MCF 10A (cell line): ENCODE results near the gene CCDC63. TPM values are rescaled to one million over a fixed set of nuclear protein-coding genes. Genes with fewer than 3 reads are reported as not detected.
"Not testable (repeated sequence)": the region's sequence is repeated elsewhere in the genome, so short reads cannot be mapped to it uniquely, and the experiment has no call there.

Source experiments
- BruUV-seq: library from RNA; stranded (reverse); fragments of 400-500 nt; replicated peaks from 2 replicates; lab custom pipeline; 2021; lab: Mats Ljungman, UMichigan
- CTCF ChIA-PET: fragments of 300-600 bp; sonication (Branson Sonifier 250); formaldehyde crosslinking; extraction: SDS; loops from one replicate; lab custom pipeline; 2021; ENCODE audit warnings: antibody characterized with exemption, inconsistent platforms; lab: Yijun Ruan, JAX
- POLR2A ChIA-PET: fragments of 300-600, 350-650 bp; sonication (Branson Sonifier 250); formaldehyde crosslinking; extraction: SDS; loops from one replicate; lab custom pipeline; 2020; ENCODE audit warnings: antibody characterized with exemption, inconsistent platforms; lab: Yijun Ruan, JAX
- DNase-seq: peaks from one replicate; pipeline ENCODE4 v3.0.0-alpha.2; 2018; ENCODE audit not compliant: unreplicated experiment
- H3K27ac Mint-ChIP-seq: one replicate; pipeline ENCODE4 v1.8.0; 2022; ENCODE audit warnings: mild to moderate bottlenecking, low read depth, mixed read lengths; ENCODE audit not compliant: unreplicated experiment
- H3K27me3 Mint-ChIP-seq: one replicate; pipeline ENCODE4 v1.8.0; 2022; ENCODE audit warnings: mixed read lengths; ENCODE audit not compliant: insufficient read depth, unreplicated experiment
- H3K36me3 Mint-ChIP-seq: one replicate; pipeline ENCODE4 v1.8.0; 2022; ENCODE audit warnings: mild to moderate bottlenecking, moderate library complexity, mixed read lengths; ENCODE audit not compliant: insufficient read depth, unreplicated experiment
- H3K4me1 Mint-ChIP-seq: one replicate; pipeline ENCODE4 v1.8.0; 2022; ENCODE audit warnings: mixed read lengths; ENCODE audit not compliant: insufficient read depth, unreplicated experiment
- H3K4me3 Mint-ChIP-seq: one replicate; pipeline ENCODE4 v1.8.0; 2022; ENCODE audit warnings: mild to moderate bottlenecking, moderate library complexity, mixed read lengths; ENCODE audit not compliant: unreplicated experiment
- H3K9me3 Mint-ChIP-seq: one replicate; pipeline ENCODE4 v1.8.0; 2022; ENCODE audit warnings: mixed read lengths; ENCODE audit not compliant: unreplicated experiment
- intact Hi-C: fragments of 100-400 bp; cut with micrococcal nuclease; formaldehyde crosslinking; loops from 2 replicates; pipeline ENCODE4 v1.14.1; 2022
- total RNA-seq: library from RNA; stranded (reverse); gene quantifications from 2 replicates; pipeline ENCODE4 v1.2.3, GENCODE V29; 2022
- TF ChIP-seq, protein P1 (sequence below): fragments of 200-600 bp; IDR thresholded peaks from one replicate; pipeline ENCODE4 v1.8.0; 2022; ENCODE audit warnings: antibody characterized with exemption, mild to moderate bottlenecking; ENCODE audit not compliant: unreplicated experiment

Gene CCDC63
- total RNA-seq, 1 experiment from 2014 or later: not detected

GRCh38 chr12:110850762-110851161, 4.0 kb downstream of the CCDC63 start:
- no TSS peak for BruUV-seq
- Mint-ChIP-seq H3K27ac (no peak overlapping the region), H3K27me3 (peaks cover 30% of the 10 kb centered on the region), H3K4me3 (no peak overlapping the region), H3K36me3 (no peaks in the 10 kb centered on the region), H3K4me1 (no peaks in the 10 kb centered on the region), H3K9me3 (no peaks in the 10 kb centered on the region)
- POLR2A ChIA-PET: no interaction called here
- no peak for DNase-seq
- TF ChIP-seq, protein P1, sequence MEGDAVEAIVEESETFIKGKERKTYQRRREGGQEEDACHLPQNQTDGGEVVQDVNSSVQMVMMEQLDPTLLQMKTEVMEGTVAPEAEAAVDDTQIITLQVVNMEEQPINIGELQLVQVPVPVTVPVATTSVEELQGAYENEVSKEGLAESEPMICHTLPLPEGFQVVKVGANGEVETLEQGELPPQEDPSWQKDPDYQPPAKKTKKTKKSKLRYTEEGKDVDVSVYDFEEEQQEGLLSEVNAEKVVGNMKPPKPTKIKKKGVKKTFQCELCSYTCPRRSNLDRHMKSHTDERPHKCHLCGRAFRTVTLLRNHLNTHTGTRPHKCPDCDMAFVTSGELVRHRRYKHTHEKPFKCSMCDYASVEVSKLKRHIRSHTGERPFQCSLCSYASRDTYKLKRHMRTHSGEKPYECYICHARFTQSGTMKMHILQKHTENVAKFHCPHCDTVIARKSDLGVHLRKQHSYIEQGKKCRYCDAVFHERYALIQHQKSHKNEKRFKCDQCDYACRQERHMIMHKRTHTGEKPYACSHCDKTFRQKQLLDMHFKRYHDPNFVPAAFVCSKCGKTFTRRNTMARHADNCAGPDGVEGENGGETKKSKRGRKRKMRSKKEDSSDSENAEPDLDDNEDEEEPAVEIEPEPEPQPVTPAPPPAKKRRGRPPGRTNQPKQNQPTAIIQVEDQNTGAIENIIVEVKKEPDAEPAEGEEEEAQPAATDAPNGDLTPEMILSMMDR: no peak
- CTCF ChIA-PET: no interaction called here
- intact Hi-C loops: no loop called here

DNA sequence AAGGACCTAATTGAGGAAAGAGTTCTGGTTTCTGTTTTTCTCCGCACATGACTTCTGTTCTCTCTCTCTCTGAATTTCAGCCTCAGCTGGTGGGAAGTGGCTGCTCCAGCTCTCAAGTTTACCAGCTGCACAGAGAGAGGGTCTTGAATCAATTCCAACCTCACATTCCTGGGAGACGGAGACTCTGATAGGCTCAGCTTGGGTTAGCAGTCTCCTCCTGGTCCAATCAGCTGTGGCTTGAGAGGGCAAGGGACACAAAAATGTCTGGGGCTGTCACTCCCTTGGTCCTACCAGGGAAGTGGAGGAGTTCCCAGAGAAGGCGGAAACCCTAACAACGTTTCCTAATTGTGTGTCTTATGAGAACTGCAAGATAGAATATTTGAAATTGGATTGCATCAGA, 7.0 kb downstream of the CCDC63 start:
- TF ChIP-seq, protein P1: no peak
- peaks cover 7% of the 10 kb centered on the region for H3K36me3 Mint-ChIP-seq
- ChIA-PET CTCF (no interaction called here), POLR2A (interaction anchor here (1.4 kb wide), 1 partner anchor 9 kb away, joined by 4 read pairs; no protein-coding TSS in a partner anchor)
- intact Hi-C loops: no loop called here
- no peaks in the 10 kb centered on the region for H3K9me3 Mint-ChIP-seq
- no peak for DNase-seq
- peaks cover 20% of the 10 kb centered on the region for H3K27me3 Mint-ChIP-seq
- no peaks in the 10 kb centered on the region for H3K4me1 Mint-ChIP-seq
- BruUV-seq: no TSS peak
- H3K4me3 Mint-ChIP-seq: no peak overlapping the region
- H3K27ac Mint-ChIP-seq: no peak overlapping the region

- intact Hi-C loops: no loop called here
- BruUV-seq: no TSS peak
- DNase-seq: peak; percentile 46
- Mint-ChIP-seq H3K4me1 (no peaks in the 10 kb centered on the region), H3K36me3 (peaks cover 7% of the 10 kb centered on the region), H3K4me3 (no peak overlapping the region), H3K9me3 (no peaks in the 10 kb centered on the region), H3K27me3 (peaks cover 6% of the 10 kb centered on the region), H3K27ac (no peak overlapping the region)
- CTCF ChIA-PET: no interaction called here
- POLR2A ChIA-PET: no interaction called here
- TF ChIP-seq, protein P1: no peak
These were observed 9.8 kb downstream of the CCDC63 start for GRCh38 chr12:110856542-110856941.

- CTCF ChIA-PET: no interaction called here
These were observed 10.7 kb downstream of the CCDC63 start for GRCh38 chr12:110857528-110857927.

GRCh38 chr12:110857954-110858353, 11.2 kb downstream of the CCDC63 start:
- POLR2A ChIA-PET, H3K9me3 Mint-ChIP-seq, H3K4me3 Mint-ChIP-seq, H3K36me3 Mint-ChIP-seq, H3K4me1 Mint-ChIP-seq, H3K27me3 Mint-ChIP-seq, DNase-seq, intact Hi-C loops, BruUV-seq, H3K27ac Mint-ChIP-seq: not testable (repeated sequence)
- CTCF ChIA-PET: interaction anchor here (0.6 kb wide), 1 partner anchor 189 kb away, joined by 3 read pairs; no protein-coding TSS in a partner anchor

More at GRCh38 chr12:110857528-110857927, 10.7 kb downstream of the CCDC63 start:
- no peak overlapping the region for H3K4me3 Mint-ChIP-seq
- H3K36me3 Mint-ChIP-seq: peaks cover 7% of the 10 kb centered on the region
- no TSS peak for BruUV-seq
- no peaks in the 10 kb centered on the region for H3K9me3 Mint-ChIP-seq
- no peak overlapping the region for H3K27ac Mint-ChIP-seq
- TF ChIP-seq, protein P1: no peak
- H3K27me3 Mint-ChIP-seq: no peaks in the 10 kb centered on the region
- intact Hi-C loops: no loop called here
- H3K4me1 Mint-ChIP-seq: no peaks in the 10 kb centered on the region
- POLR2A ChIA-PET: interaction anchor here (0.7 kb wide), 1 partner anchor 10 kb away, joined by 3 read pairs; no protein-coding TSS in a partner anchor
- DNase-seq: no peak
